Heart left ventricle (tissue), 13 donors: ENCODE measurements around the gene FOXJ3.

Source experiments
- CTCF ChIP-seq, 12 donors: fragments of 200-600 bp; sonication (generic) in 4 of 12; IDR thresholded peaks; one replicate each; pipeline versions ENCODE4 v1.5.0 to v1.8.0; 2018 to 2022; ENCODE audit warnings: antibody characterized with exemption in 12 of 12, mild to moderate bottlenecking in 5 of 12
- POLR2A ChIP-seq, 2 donors: fragments of 450-650 bp; IDR thresholded peaks; one replicate each; pipeline ENCODE4 v1.6.1; 2017; ENCODE audit warnings: antibody characterized with exemption in 2 of 2, mild to moderate bottlenecking in 2 of 2, moderate library complexity in 2 of 2
- donor health status: ischemic (EF 13 %, LVEDD 7.1; RV severe dilation, severe dysfunction).
- donor health status: DM: no; HTN: yes; CAD: no.
- donor health status: DM: no; HTN: no; CAD: no.
- donor health status: ischemic (EF 25% LVEDD 6.9; RV normal size, moderate dysfunction).
- donor health status: ischemic (EF 25% LVEDD 5.7; RV mildly dilated, moderate dysfunction).
- donor health status: ischemic (EF 35%, LVEDD 5.7; RV mildly dilated, moderate dysfunction).
- donor health status: nonischemic (EF 11% LVEDD 7.7; RV severe dilation, severe dysfunction).
- donor health status: DM: yes; HTN: yes; CAD: no.
- donor health status: PGD.
- donor health status: ischemic (EF 29% LVEDD 5.4; RV normal size, mild dysfunction).
- donor health status: nonischemic (EF 23%, LVEDD 6.1; RV moderate dilation, normal function).

GRCh38 chr1:42359466-42359865 lies 24.4 kb upstream of the FOXJ3 start:
- TF ChIP-seq CTCF (IDR thresholded peaks at IDR 0.05) (no peak), POLR2A (IDR thresholded peaks at IDR 0.05) (no peak)
